Spinal cord (tissue), 10 donors: ENCODE results near the gene HLA-DQA1. TPM values are rescaled to one million over a fixed set of nuclear protein-coding genes. Genes with fewer than 3 reads are reported as not detected.
"Not testable (repeated sequence)": the region's sequence is repeated elsewhere in the genome, so short reads cannot be mapped to it uniquely, and the experiment has no call there.

Experiments
- DNase-seq, 6 donors: peaks; one replicate each; pipeline versions ENCODE4 v3.0.0 to v3.0.0-alpha.2; 2013 to 2015; ENCODE audit warnings: low spot score in 6 of 6, low read depth in 4 of 6
- H3K27ac ChIP-seq: one replicate; pipeline ENCODE4 v1.5.1; 2013; ENCODE audit warnings: low read depth, low read length, control low read depth
- H3K27me3 ChIP-seq: one replicate; pipeline ENCODE4 v1.6.1; 2013; ENCODE audit warnings: low read length; ENCODE audit not compliant: control insufficient read depth, insufficient read depth
- H3K36me3 ChIP-seq: one replicate; pipeline ENCODE4 v1.6.1; 2013; ENCODE audit warnings: low read length; ENCODE audit not compliant: control insufficient read depth, insufficient read depth
- H3K4me1 ChIP-seq: one replicate; pipeline ENCODE4 v1.6.1; 2013; ENCODE audit warnings: low read length; ENCODE audit not compliant: control insufficient read depth, insufficient read depth
- H3K4me3 ChIP-seq: one replicate; pipeline ENCODE4 v1.5.1; 2013; ENCODE audit warnings: low read depth, low read length, control low read depth
- H3K9me3 ChIP-seq: one replicate; pipeline ENCODE4 v1.6.1; 2013; ENCODE audit warnings: low read length; ENCODE audit not compliant: control insufficient read depth, insufficient read depth
- WGBS: methylation state at CpG from one replicate; pipeline ENCODE4 v1.1.5; 2013; ENCODE audit warnings: missing lambda C conversion rate; ENCODE audit not compliant: insufficient coverage; 5-methylcytosine and 5-hydroxymethylcytosine counted together
- polyA plus RNA-seq, 2 donors: library from polyadenylated mRNA; unstranded; fragments of 120-200 nt; gene quantifications; one replicate each; pipeline ENCODE4 v1.2.1, GENCODE V29; 2013; ENCODE audit not compliant: insufficient read length in 2 of 2
- total RNA-seq, 2 donors: library from RNA; depleted of rRNA in 1 of 2; stranded (reverse); fragments of 120-200 nt in 1 of 2; fragments of >200 nt in 1 of 2; gene quantifications; one replicate each; pipeline versions ENCODE4 v1.2.3 to v1.2.4, GENCODE V29; 2013 to 2014
- donor health status: healthy.

HLA-DQA1 gene
- total and polyA plus RNA-seq, 4 donors: 0.32 to 1.9 (median 0.78) TPM

- Histone ChIP-seq H3K36me3 (no peaks in the 10 kb centered on the region), H3K27ac (no peak overlapping the region), H3K9me3 (no peaks in the 10 kb centered on the region), H3K4me3 (no peak overlapping the region), H3K27me3 (no peaks in the 10 kb centered on the region), H3K4me1 (no peaks in the 10 kb centered on the region)
- DNase-seq: no peak
- no CpG with 5 or more reads among the region's 3 CpGs for WGBS
Observed at GRCh38 chr6:32637883-32638282, 677 bp downstream of the HLA-DQA1 start.

GRCh38 chr6:32638532-32639219, 1.5 kb downstream of the HLA-DQA1 start:
- Histone ChIP-seq H3K9me3 (no peaks in the 10 kb centered on the region), H3K4me1 (no peaks in the 10 kb centered on the region), H3K27ac (no peak overlapping the region), H3K27me3 (no peaks in the 10 kb centered on the region), H3K4me3 (no peak overlapping the region), H3K36me3 (no peaks in the 10 kb centered on the region)
- DNase-seq: no peak
- WGBS: 100% methylated on average over 1 of the region's 9 CpGs

GRCh38 chr6:32639440-32640394, 2.5 kb downstream of the HLA-DQA1 start:
- 52% methylated on average over 6 of the region's 8 CpGs for WGBS
- Histone ChIP-seq H3K27ac (no peak overlapping the region), H3K4me3 (no peak overlapping the region)

GRCh38 chr6:32641122-32641521, 3.9 kb downstream of the HLA-DQA1 start:
- no peaks in the 10 kb centered on the region for H3K27me3 ChIP-seq
- no peak overlapping the region for H3K27ac ChIP-seq
- no peaks in the 10 kb centered on the region for H3K9me3 ChIP-seq
- WGBS: 87% methylated on average over 4 of the region's 6 CpGs
- no peak overlapping the region for H3K4me3 ChIP-seq
- H3K36me3 ChIP-seq: no peaks in the 10 kb centered on the region
- no peaks in the 10 kb centered on the region for H3K4me1 ChIP-seq
- DNase-seq: no peak

More at GRCh38 chr6:32639440-32640394, 2.5 kb downstream of the HLA-DQA1 start:
- H3K36me3 ChIP-seq: no peaks in the 10 kb centered on the region
- H3K9me3 ChIP-seq: no peaks in the 10 kb centered on the region
- DNase-seq: no peak
- H3K27me3 ChIP-seq: no peaks in the 10 kb centered on the region
- H3K4me1 ChIP-seq: no peaks in the 10 kb centered on the region

- H3K4me3 ChIP-seq, H3K4me1 ChIP-seq, H3K27ac ChIP-seq, H3K9me3 ChIP-seq, DNase-seq, H3K36me3 ChIP-seq, H3K27me3 ChIP-seq: not testable (repeated sequence)
- WGBS: no CpG with 5 or more reads among the region's 2 CpGs
Observed at GRCh38 chr6:32641785-32642719, 4.8 kb downstream of the HLA-DQA1 start.

GRCh38 chr6:32642720-32643106, 5.5 kb downstream of the HLA-DQA1 start:
- 78% methylated on average over 4 of the region's 6 CpGs for WGBS
- no peaks in the 10 kb centered on the region for H3K4me1 ChIP-seq

GRCh38 chr6:32643904-32644303, 6.7 kb downstream of the HLA-DQA1 start:
- WGBS: 50% methylated on average over 1 of the region's 4 CpGs
- DNase-seq: no peak
- Histone ChIP-seq H3K4me1 (no peaks in the 10 kb centered on the region), H3K4me3 (no peak overlapping the region), H3K27ac (no peak overlapping the region), H3K9me3 (no peaks in the 10 kb centered on the region), H3K27me3 (no peaks in the 10 kb centered on the region), H3K36me3 (no peaks in the 10 kb centered on the region)

More at GRCh38 chr6:32642720-32643106, 5.5 kb downstream of the HLA-DQA1 start:
- Histone ChIP-seq H3K4me3 (no peak overlapping the region), H3K36me3 (no peaks in the 10 kb centered on the region), H3K27ac (no peak overlapping the region), H3K27me3 (no peaks in the 10 kb centered on the region), H3K9me3 (no peaks in the 10 kb centered on the region)
- DNase-seq: no peak

- Histone ChIP-seq H3K4me3 (no peak overlapping the region), H3K36me3 (no peaks in the 10 kb centered on the region), H3K27me3 (no peaks in the 10 kb centered on the region), H3K4me1 (no peaks in the 10 kb centered on the region), H3K27ac (no peak overlapping the region), H3K9me3 (no peaks in the 10 kb centered on the region)
- WGBS: 63% methylated on average over 5 of the region's 6 CpGs
- DNase-seq: no peak
Observed at GRCh38 chr6:32645047-32645703, 8.0 kb downstream of the HLA-DQA1 start.
